GM20431 (cell line): ENCODE data around the gene GNAL.
"Not testable (repeated sequence)": the region's sequence is repeated elsewhere in the genome, so short reads cannot be mapped to it uniquely, and the experiment has no call there.

Experiments
- in situ Hi-C: fragments of 300-500 bp; cut with MseI, MboI; formaldehyde crosslinking; loops from one replicate; pipeline ENCODE4 v1.15.0; 2020; ENCODE audit warnings: low sequenced_read_pairs; ENCODE audit not compliant: unreplicated experiment

The GNAL gene

GRCh38 chr18:11830585-11830984 is 141.5 kb downstream of the GNAL start:
- in situ Hi-C loops, result no loop called here

- in situ Hi-C loops, result no loop called here
These were observed 142.9 kb downstream of the GNAL start for GRCh38 chr18:11831921-11832320.

GRCh38 chr18:11834772-11835171 is 145.7 kb downstream of the GNAL start:
- in situ Hi-C loops, result no loop called here

- in situ Hi-C loops, result no loop called here
These were observed 150.5 kb downstream of the GNAL start for GRCh38 chr18:11839556-11839955.

GRCh38 chr18:11840493-11840892 is 151.4 kb downstream of the GNAL start:
- in situ Hi-C loops, result no loop called here

- in situ Hi-C loops, result no loop called here
These were observed 153.5 kb downstream of the GNAL start for GRCh38 chr18:11842562-11842961.

GRCh38 chr18:11844436-11844835 is 155.4 kb downstream of the GNAL start:
- in situ Hi-C loops, result no loop called here

GRCh38 chr18:11845654-11846053 is 156.6 kb downstream of the GNAL start:
- in situ Hi-C loops, result no loop called here

- in situ Hi-C loops, result no loop called here
These were observed 158.7 kb downstream of the GNAL start for GRCh38 chr18:11847811-11848210.

GRCh38 chr18:11849279-11849678 is 160.2 kb downstream of the GNAL start:
- in situ Hi-C loops, result no loop called here

- in situ Hi-C loops, result no loop called here
These were observed 161.0 kb downstream of the GNAL start for GRCh38 chr18:11849841-11850634.

- in situ Hi-C loops, result no loop called here
These were observed 161.7 kb downstream of the GNAL start for GRCh38 chr18:11850821-11851145.

GRCh38 chr18:11851146-11851805 is 162.2 kb downstream of the GNAL start, which contains the start of gene CHMP1B:
Gene CHMP1B, plus strand, starts transcription at chr18:11851413. Its CDS starts 99 bp downstream, at chr18:11851512.
- in situ Hi-C loops, result no loop called here

- in situ Hi-C loops, result no loop called here
These were observed 162.8 kb downstream of the GNAL start for GRCh38 chr18:11851806-11852337.

GRCh38 chr18:11854554-11854953 is 165.5 kb downstream of the GNAL start:
- in situ Hi-C loops, result not testable (repeated sequence)

GRCh38 chr18:11857177-11857887 is 168.3 kb downstream of the GNAL start:
- in situ Hi-C loops, result no loop called here

GRCh38 chr18:11859282-11859830 is 170.3 kb downstream of the GNAL start:
- in situ Hi-C loops, result no loop called here

- in situ Hi-C loops, result no loop called here
These were observed 170.9 kb downstream of the GNAL start for GRCh38 chr18:11859903-11860407.

- in situ Hi-C loops, result no loop called here
These were observed 171.8 kb downstream of the GNAL start for GRCh38 chr18:11860594-11861450.
